Measurements from ENCODE around the gene AASDH. TPM values are rescaled to one million over a fixed set of nuclear protein-coding genes. Genes with fewer than 3 reads are reported as not detected.

Gene AASDH
- total RNA-seq, 2 donors from 2014 or later = 5.4 to 33.6 TPM

- intact Hi-C loops (cut with DNase I) = no loop called here
- Histone ChIP-seq H3K4me3 (no peak overlapping the region), H3K27ac (no peak overlapping the region), H3K27me3 (no peaks in the 10 kb centered on the region), H3K36me3 (replicated peaks in 1 of 2; ENCODE audit: insufficient read depth in 1 of 2, low read depth in 2 of 2) (no peaks in the 10 kb centered on the region), H3K4me1 (no peaks in the 10 kb centered on the region), H3K9me3 (no peaks in the 10 kb centered on the region)
- TF ChIP-seq POLR2A (IDR thresholded peaks at IDR 0.05) = no peak
- no peak for TF ChIP-seq CTCF (IDR thresholded peaks at IDR 0.05)
- ATAC-seq (no peak), DNase-seq (no peak)
These were observed 27.2 kb downstream of the AASDH start for GRCh38 chr4:56360071-56360470.

GRCh38 chr4:56356650-56357049 lies 30.6 kb downstream of the AASDH start:
- no peaks in the 10 kb centered on the region for H3K27me3 ChIP-seq
- no peak overlapping the region for H3K27ac ChIP-seq
- DNase-seq = no peak
- intact Hi-C loops (cut with DNase I) = no loop called here
- no peaks in the 10 kb centered on the region for H3K36me3 ChIP-seq (replicated peaks in 1 of 2; ENCODE audit: insufficient read depth in 1 of 2, low read depth in 2 of 2)
- 93 to 99% methylated on average over 9 of the region's 9 CpGs for WGBS, 2 donors
- no peak for TF ChIP-seq POLR2A (IDR thresholded peaks at IDR 0.05)
- TF ChIP-seq CTCF (IDR thresholded peaks at IDR 0.05) = no peak
- no peaks in the 10 kb centered on the region for H3K9me3 ChIP-seq
- H3K4me3 ChIP-seq = no peak overlapping the region
- H3K4me1 ChIP-seq = no peaks in the 10 kb centered on the region
- ATAC-seq = no peak

- TF ChIP-seq POLR2A (IDR thresholded peaks at IDR 0.05) = no peak
- ATAC-seq = no peak
- Histone ChIP-seq H3K9me3 (no peaks in the 10 kb centered on the region), H3K4me1 (no peaks in the 10 kb centered on the region), H3K27ac (no peak overlapping the region), H3K36me3 (replicated peaks in 1 of 2; ENCODE audit: insufficient read depth in 1 of 2, low read depth in 2 of 2) (peaks cover 0 to 5% of the 10 kb centered on the region in 2 donors), H3K4me3 (no peak overlapping the region), H3K27me3 (no peaks in the 10 kb centered on the region)
- WGBS, 2 donors = 88 to 98% methylated on average over 3 of the region's 3 CpGs
- intact Hi-C loops (cut with DNase I) = no loop called here
- no peak for DNase-seq
These were observed 38.7 kb downstream of the AASDH start for GRCh38 chr4:56348576-56348975.

GRCh38 chr4:56345458-56345857 lies 41.8 kb downstream of the AASDH start:
- H3K27ac ChIP-seq = no peak overlapping the region
- no peaks in the 10 kb centered on the region for H3K27me3 ChIP-seq
- DNase-seq (no peak), ATAC-seq (no peak)
- H3K4me1 ChIP-seq = no peaks in the 10 kb centered on the region
- peaks cover 0 to 5% of the 10 kb centered on the region in 2 donors for H3K36me3 ChIP-seq (replicated peaks in 1 of 2; ENCODE audit: insufficient read depth in 1 of 2, low read depth in 2 of 2)
- WGBS, 2 donors = 90 to 91% methylated on average over 4 of the region's 4 CpGs
- no peak for TF ChIP-seq CTCF (IDR thresholded peaks at IDR 0.05)
- TF ChIP-seq POLR2A (IDR thresholded peaks at IDR 0.05) = no peak
- H3K4me3 ChIP-seq = no peak overlapping the region
- intact Hi-C loops (cut with DNase I) = no loop called here
- no peaks in the 10 kb centered on the region for H3K9me3 ChIP-seq

- no peaks in the 10 kb centered on the region for H3K9me3 ChIP-seq
- intact Hi-C loops (cut with DNase I) = no loop called here
- no peaks in the 10 kb centered on the region for H3K27me3 ChIP-seq
- DNase-seq (no peak), ATAC-seq (no peak)
- no peaks in the 10 kb centered on the region for H3K36me3 ChIP-seq (replicated peaks in 1 of 2; ENCODE audit: insufficient read depth in 1 of 2, low read depth in 2 of 2)
- no peak overlapping the region for H3K27ac ChIP-seq
- TF ChIP-seq POLR2A (IDR thresholded peaks at IDR 0.05) (no peak), CTCF (IDR thresholded peaks at IDR 0.05) (no peak)
- no peaks in the 10 kb centered on the region for H3K4me1 ChIP-seq
- no peak overlapping the region for H3K4me3 ChIP-seq
- 38 to 39% methylated on average over 1 of the region's 1 CpG for WGBS, 2 donors
These were observed 44.5 kb downstream of the AASDH start for GRCh38 chr4:56342746-56343145.

Data from body of pancreas (tissue), 4 donors.